SH-SY5Y (cell line): ENCODE data around the gene ANXA4.

Source experiments
- GATA2 ChIP-seq: IDR thresholded peaks from 2 replicates; pipeline ENCODE4 v1.6.1; 2011; ENCODE audit warnings: mild to moderate bottlenecking, low read depth, low read length
- GATA3 ChIP-seq: IDR thresholded peaks from 2 replicates; pipeline ENCODE4 v1.6.1; 2011; ENCODE audit warnings: low read depth, mild to moderate bottlenecking, low read length, moderate library complexity

DNA sequence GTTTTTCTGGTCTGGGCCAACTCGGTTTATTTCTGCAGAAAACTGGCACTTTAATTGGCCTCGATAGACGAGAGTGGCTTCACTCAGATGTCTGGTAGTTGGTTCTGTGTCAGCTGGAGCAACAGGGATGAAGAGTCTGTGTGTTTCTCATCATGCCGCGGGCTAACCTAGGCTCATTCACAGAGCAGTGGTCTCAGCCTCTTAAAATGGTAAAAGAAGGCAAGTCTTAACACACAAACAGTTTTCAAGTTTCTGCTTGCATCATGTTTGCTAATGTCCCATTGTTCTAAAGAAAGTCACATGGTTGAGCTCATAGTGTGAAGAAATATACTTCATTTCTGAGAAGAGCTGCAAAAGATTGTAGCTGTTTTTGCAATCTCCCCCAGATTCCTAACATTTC, 37.5 kb upstream of the ANXA4 start:
- no peak for TF ChIP-seq GATA2
- TF ChIP-seq GATA3: no peak
